Measurements from ENCODE around the gene SLC4A3.

The SLC4A3 gene

GRCh38 chr2:219607931-219608330 lies 19.5 kb upstream of the SLC4A3 start:
- Histone ChIP-seq H3F3A (ENCODE audit: insufficient read depth, low read length) (no peaks in the 10 kb centered on the region), H3K4me2 (ENCODE audit: low read length) (no peak overlapping the region), H3K9me2 (ENCODE audit: low read depth, low read length) (no peaks in the 10 kb centered on the region), H3K4me1 (ENCODE audit: insufficient read depth, low read length, severe bottlenecking) (peaks cover 6% of the 10 kb centered on the region), H3K27me3 (ENCODE audit: insufficient read depth, low read length) (no peaks in the 10 kb centered on the region), H2AFZ (ENCODE audit: low read length) (no peak overlapping the region), H3K36me3 (ENCODE audit: insufficient read depth, low read length) (peaks cover 25% of the 10 kb centered on the region; the same call in 1 of the 2 replicates), H3K27ac (ENCODE audit: low read depth, low read length, poor library complexity, severe bottlenecking) (no peak overlapping the region), H3K9ac (ENCODE audit: low read length) (no peak overlapping the region), H4K20me1 (ENCODE audit: insufficient read depth, low read length) (no peaks in the 10 kb centered on the region), H3K9me3 (ENCODE audit: low read length) (no peaks in the 10 kb centered on the region), H3K4me3 (ENCODE audit: low read depth, low read length, poor library complexity, severe bottlenecking) (no peak overlapping the region), H3K79me2 (ENCODE audit: insufficient read depth, low read length) (no peaks in the 10 kb centered on the region)
- TF ChIP-seq CTCF (IDR thresholded peaks at IDR 0.05; ENCODE audit: low read length): no peak
- TF ChIP-seq EZH2 (IDR thresholded peaks at IDR 0.05; ENCODE audit: borderline replicate concordance, low read length): no peak

GRCh38 chr2:219608399-219608964 lies 18.9 kb upstream of the SLC4A3 start:
- Histone ChIP-seq H3K9me3 (ENCODE audit: low read length) (no peaks in the 10 kb centered on the region), H3K4me1 (ENCODE audit: insufficient read depth, low read length, severe bottlenecking) (peaks cover 7% of the 10 kb centered on the region), H3K36me3 (ENCODE audit: insufficient read depth, low read length) (peaks cover 25% of the 10 kb centered on the region; the same call in 1 of the 2 replicates), H2AFZ (ENCODE audit: low read length) (no peak overlapping the region), H3K4me3 (ENCODE audit: low read depth, low read length, poor library complexity, severe bottlenecking) (no peak overlapping the region), H3K9ac (ENCODE audit: low read length) (no peak overlapping the region), H4K20me1 (ENCODE audit: insufficient read depth, low read length) (no peaks in the 10 kb centered on the region), H3K27ac (ENCODE audit: low read depth, low read length, poor library complexity, severe bottlenecking) (no peak overlapping the region), H3F3A (ENCODE audit: insufficient read depth, low read length) (no peaks in the 10 kb centered on the region), H3K79me2 (ENCODE audit: insufficient read depth, low read length) (no peaks in the 10 kb centered on the region), H3K4me2 (ENCODE audit: low read length) (no peak overlapping the region), H3K27me3 (ENCODE audit: insufficient read depth, low read length) (no peaks in the 10 kb centered on the region), H3K9me2 (ENCODE audit: low read depth, low read length) (no peaks in the 10 kb centered on the region)
- TF ChIP-seq EZH2 (IDR thresholded peaks at IDR 0.05; ENCODE audit: borderline replicate concordance, low read length) (no peak), CTCF (IDR thresholded peaks at IDR 0.05; ENCODE audit: low read length) (no peak)

GRCh38 chr2:219609149-219609750 lies 18.2 kb upstream of the SLC4A3 start:
- Histone ChIP-seq H4K20me1 (ENCODE audit: insufficient read depth, low read length) (no peaks in the 10 kb centered on the region), H3K4me2 (ENCODE audit: low read length) (no peak overlapping the region), H3K27me3 (ENCODE audit: insufficient read depth, low read length) (no peaks in the 10 kb centered on the region), H3K27ac (ENCODE audit: low read depth, low read length, poor library complexity, severe bottlenecking) (no peak overlapping the region), H3K9me3 (ENCODE audit: low read length) (no peaks in the 10 kb centered on the region), H3K9me2 (ENCODE audit: low read depth, low read length) (no peaks in the 10 kb centered on the region), H3K4me1 (ENCODE audit: insufficient read depth, low read length, severe bottlenecking) (peaks cover 7% of the 10 kb centered on the region), H3K79me2 (ENCODE audit: insufficient read depth, low read length) (no peaks in the 10 kb centered on the region), H2AFZ (ENCODE audit: low read length) (no peak overlapping the region), H3K4me3 (ENCODE audit: low read depth, low read length, poor library complexity, severe bottlenecking) (no peak overlapping the region), H3F3A (ENCODE audit: insufficient read depth, low read length) (no peaks in the 10 kb centered on the region), H3K9ac (ENCODE audit: low read length) (no peak overlapping the region), H3K36me3 (ENCODE audit: insufficient read depth, low read length) (peaks cover 27% of the 10 kb centered on the region; the same call in 1 of the 2 replicates)
- no peak for TF ChIP-seq EZH2 (IDR thresholded peaks at IDR 0.05; ENCODE audit: borderline replicate concordance, low read length)
- TF ChIP-seq CTCF (IDR thresholded peaks at IDR 0.05; ENCODE audit: low read length): no peak

Measured in OCI-LY1 (cell line).